OCI-LY7 (cell line): ENCODE measurements around the gene IFNK. TPM values are rescaled to one million over a fixed set of nuclear protein-coding genes. Genes with fewer than 3 reads are reported as not detected.

ENCODE experiments used
- BruUV-seq: library from RNA; stranded (reverse); fragments of 400-500 nt; replicated peaks from 2 replicates; lab custom pipeline; 2021; lab: Mats Ljungman, UMichigan
- CTCF ChIA-PET: fragments of 300-600 bp; sonication (Branson Sonifier 250); formaldehyde crosslinking; loops from one replicate; lab custom pipeline; 2022; ENCODE audit warnings: antibody characterized with exemption; ENCODE audit not compliant: unreplicated experiment; lab: Charles Lee
- POLR2A ChIA-PET: fragments of 300-600 bp; sonication (Branson Sonifier 250); formaldehyde crosslinking; loops from one replicate; lab custom pipeline; 2022; ENCODE audit warnings: antibody characterized with exemption; lab: Charles Lee
- DNase-seq: peaks from one replicate; pipeline ENCODE4 v3.0.0-alpha.2; 2015; ENCODE audit warnings: low spot score
- H2AFZ ChIP-seq: fragments of 200-600 bp; sonication (generic), shearing (Covaris generic); 2 replicates; pipeline ENCODE4 v1.6.1; 2014; ENCODE audit warnings: mild to moderate bottlenecking, antibody characterized with exemption, low read length, moderate library complexity
- H3K27ac ChIP-seq: fragments of 200-600 bp; sonication (generic); 2 replicates; pipeline ENCODE4 v1.5.1; 2014; ENCODE audit warnings: mixed run types, low read depth, mild to moderate bottlenecking, moderate library complexity, low read length, inconsistent platforms; ENCODE audit not compliant: poor library complexity, severe bottlenecking
- H3K36me3 ChIP-seq: fragments of 200-600 bp; sonication (generic); 2 replicates; pipeline ENCODE4 v1.6.1; 2014; ENCODE audit warnings: mild to moderate bottlenecking, antibody characterized with exemption, low read length, moderate library complexity, mixed read lengths; ENCODE audit not compliant: insufficient read depth
- H3K4me1 ChIP-seq: fragments of 200-600 bp; sonication (generic); 2 replicates; pipeline ENCODE4 v1.5.1; 2014; ENCODE audit warnings: mild to moderate bottlenecking, low read length; ENCODE audit not compliant: insufficient read depth, poor library complexity, severe bottlenecking
- H3K4me2 ChIP-seq: fragments of 200-600 bp; sonication (generic); 2 replicates; pipeline ENCODE4 v1.6.1; 2014; ENCODE audit warnings: mild to moderate bottlenecking, low read length
- H3K4me3 ChIP-seq: fragments of 200-600 bp; sonication (generic); 2 replicates; pipeline ENCODE4 v1.5.1; 2014; ENCODE audit warnings: mild to moderate bottlenecking, low read depth, low read length; ENCODE audit not compliant: poor library complexity, severe bottlenecking
- H3K79me2 ChIP-seq: fragments of 200-600 bp; sonication (generic); 2 replicates; pipeline ENCODE4 v1.6.1; 2016; ENCODE audit warnings: low read depth, mild to moderate bottlenecking, low read length, moderate library complexity, mixed read lengths; ENCODE audit not compliant: insufficient read depth
- H3K9me2 ChIP-seq: fragments of 200-600 bp; sonication (generic); 2 replicates; pipeline ENCODE4 v1.6.1; 2016; ENCODE audit warnings: mild to moderate bottlenecking, low read length, mixed read lengths; ENCODE audit not compliant: insufficient read depth
- H3K9me3 ChIP-seq: fragments of 200-600 bp; sonication (generic); 2 replicates; pipeline ENCODE4 v1.6.1; 2014; ENCODE audit warnings: mild to moderate bottlenecking, mixed run types, low read length, mixed read lengths
- H4K20me1 ChIP-seq: fragments of 200-600 bp; sonication (generic); 2 replicates; pipeline ENCODE4 v1.6.1; 2014; ENCODE audit warnings: mild to moderate bottlenecking, antibody characterized with exemption, low read length, moderate library complexity, mixed read lengths; ENCODE audit not compliant: insufficient read depth
- EZH2phosphoT487 ChIP-seq: fragments of 200-600 bp; sonication (generic); IDR thresholded peaks from 2 replicates; pipeline ENCODE4 v1.6.1; 2018; ENCODE audit warnings: low read depth, borderline replicate concordance, mild to moderate bottlenecking, mixed run types, antibody characterized with exemption, low read length, moderate library complexity, mixed read lengths
- intact Hi-C: fragments of 100-400 bp; cut with micrococcal nuclease; formaldehyde crosslinking; loops from one replicate; pipeline ENCODE4 v1.10.0; 2022; ENCODE audit not compliant: unreplicated experiment
- total RNA-seq, 2 experiments: library from RNA; depleted of rRNA in 1 of 2; stranded (reverse); fragments of >200 nt in 1 of 2; shearing (Covaris generic) in 1 of 2; gene quantifications; 2 replicates each; pipeline ENCODE4 v1.2.3, GENCODE V29; 2014 to 2022
- TF ChIP-seq, protein P1 (sequence below): fragments of 200-600 bp; sonication (generic); conservative IDR thresholded peaks from 2 replicates; pipeline ENCODE4 v1.5.1; 2014; ENCODE audit warnings: mild to moderate bottlenecking, antibody characterized with exemption, low read length, moderate library complexity, mixed read lengths

The IFNK gene
- total RNA-seq, 2 experiments from 2014 or later: not detected

DNA sequence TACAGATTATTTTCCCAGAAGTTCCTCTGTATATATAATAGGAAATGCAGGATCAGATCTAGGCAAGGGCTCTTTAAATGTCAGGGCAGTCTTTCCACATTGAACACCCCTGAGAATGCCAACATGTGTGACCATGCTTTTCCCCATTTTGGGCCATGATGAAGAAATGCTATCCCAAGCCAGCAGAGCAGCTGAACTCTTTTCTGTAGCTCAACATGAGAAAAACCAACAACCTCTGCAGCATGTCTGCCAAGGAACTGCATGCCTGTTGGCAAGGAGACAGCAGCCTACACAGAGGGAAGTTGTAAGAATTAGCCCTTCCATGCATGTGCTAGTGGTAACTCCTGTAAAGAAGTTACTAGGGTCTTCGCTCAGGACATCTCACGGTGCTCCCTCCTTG lies 9.5 kb upstream of the IFNK start:
- H3K4me2 ChIP-seq: no peak overlapping the region
- H4K20me1 ChIP-seq: no peaks in the 10 kb centered on the region
- TF ChIP-seq, protein P1, sequence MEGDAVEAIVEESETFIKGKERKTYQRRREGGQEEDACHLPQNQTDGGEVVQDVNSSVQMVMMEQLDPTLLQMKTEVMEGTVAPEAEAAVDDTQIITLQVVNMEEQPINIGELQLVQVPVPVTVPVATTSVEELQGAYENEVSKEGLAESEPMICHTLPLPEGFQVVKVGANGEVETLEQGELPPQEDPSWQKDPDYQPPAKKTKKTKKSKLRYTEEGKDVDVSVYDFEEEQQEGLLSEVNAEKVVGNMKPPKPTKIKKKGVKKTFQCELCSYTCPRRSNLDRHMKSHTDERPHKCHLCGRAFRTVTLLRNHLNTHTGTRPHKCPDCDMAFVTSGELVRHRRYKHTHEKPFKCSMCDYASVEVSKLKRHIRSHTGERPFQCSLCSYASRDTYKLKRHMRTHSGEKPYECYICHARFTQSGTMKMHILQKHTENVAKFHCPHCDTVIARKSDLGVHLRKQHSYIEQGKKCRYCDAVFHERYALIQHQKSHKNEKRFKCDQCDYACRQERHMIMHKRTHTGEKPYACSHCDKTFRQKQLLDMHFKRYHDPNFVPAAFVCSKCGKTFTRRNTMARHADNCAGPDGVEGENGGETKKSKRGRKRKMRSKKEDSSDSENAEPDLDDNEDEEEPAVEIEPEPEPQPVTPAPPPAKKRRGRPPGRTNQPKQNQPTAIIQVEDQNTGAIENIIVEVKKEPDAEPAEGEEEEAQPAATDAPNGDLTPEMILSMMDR: no peak
- H3K9me2 ChIP-seq: no peaks in the 10 kb centered on the region
- POLR2A ChIA-PET: interaction anchor here (0.9 kb wide), 1 partner anchor 151 kb away, joined by 7 read pairs; no protein-coding TSS in a partner anchor
- BruUV-seq: no TSS peak
- no peak for DNase-seq
- no peaks in the 10 kb centered on the region for H3K9me3 ChIP-seq
- no peaks in the 10 kb centered on the region for H3K79me2 ChIP-seq
- no peaks in the 10 kb centered on the region for H3K36me3 ChIP-seq
- intact Hi-C loops: no loop called here
- H3K4me3 ChIP-seq: no peak overlapping the region
- no peaks in the 10 kb centered on the region for H3K4me1 ChIP-seq
- no peak overlapping the region for H3K27ac ChIP-seq
- H2AFZ ChIP-seq: no peak overlapping the region
- CTCF ChIA-PET: no interaction called here

DNA sequence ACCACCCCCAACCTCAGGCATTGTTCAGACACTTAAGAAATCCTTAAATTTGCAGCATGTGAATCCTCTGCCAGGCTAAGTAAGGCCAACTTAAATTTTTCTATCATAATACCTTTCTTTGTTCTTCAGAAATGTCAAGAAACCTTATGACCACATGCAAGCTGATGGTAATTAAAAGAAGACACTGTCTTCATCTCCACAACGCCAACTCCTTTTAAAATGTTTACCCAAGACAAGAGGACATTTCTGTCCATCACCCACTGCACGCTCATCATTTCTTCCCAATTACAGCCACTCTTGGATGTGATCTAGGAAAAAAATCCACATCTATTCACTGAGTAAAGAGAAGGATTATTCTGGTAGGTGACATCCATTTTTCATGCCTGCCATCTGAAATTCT lies 6.1 kb upstream of the IFNK start:
- CTCF ChIA-PET: no interaction called here
- BruUV-seq: no TSS peak

DNA sequence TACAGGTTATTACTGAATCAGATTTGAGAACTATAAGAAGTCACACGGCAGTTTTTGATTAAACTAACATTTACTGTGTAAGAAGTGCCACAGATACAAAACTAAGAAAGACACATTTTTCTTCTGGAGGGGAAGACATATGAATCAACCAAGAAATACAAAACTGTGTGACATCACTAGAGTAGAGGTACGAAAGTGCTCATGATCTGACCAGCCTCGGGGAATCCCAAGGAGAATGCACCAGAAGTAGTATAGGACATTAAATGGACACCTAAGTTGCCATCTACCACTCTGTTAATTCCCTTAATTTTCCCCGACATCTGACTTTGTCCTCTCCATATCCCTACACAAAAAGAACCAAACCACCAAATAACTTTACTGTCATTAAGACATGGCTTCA lies 5.3 kb upstream of the IFNK start:
- TF ChIP-seq, protein P1: no peak
- TF ChIP-seq EZH2phosphoT487: no peak
- DNase-seq: no peak
- Histone ChIP-seq H3K27ac (no peak overlapping the region), H2AFZ (no peak overlapping the region), H3K4me3 (no peak overlapping the region), H3K4me2 (no peak overlapping the region), H3K4me1 (no peaks in the 10 kb centered on the region), H3K9me2 (no peaks in the 10 kb centered on the region), H3K9me3 (no peaks in the 10 kb centered on the region), H4K20me1 (no peaks in the 10 kb centered on the region), H3K36me3 (no peaks in the 10 kb centered on the region), H3K79me2 (no peaks in the 10 kb centered on the region)
- no TSS peak for BruUV-seq
- intact Hi-C loops: no loop called here
- CTCF ChIA-PET: no interaction called here
- POLR2A ChIA-PET: interaction anchor here (0.5 kb wide), 1 partner anchor 199 kb away, joined by 4 read pairs; no protein-coding TSS in a partner anchor

More for the DNA sequence above, 6.1 kb upstream of the IFNK start:
- POLR2A ChIA-PET: no interaction called here
- no peak for DNase-seq
- intact Hi-C loops: no loop called here
- Histone ChIP-seq H3K4me1 (no peaks in the 10 kb centered on the region), H3K36me3 (no peaks in the 10 kb centered on the region), H3K9me2 (no peaks in the 10 kb centered on the region), H4K20me1 (no peaks in the 10 kb centered on the region), H2AFZ (no peak overlapping the region), H3K9me3 (no peaks in the 10 kb centered on the region), H3K27ac (no peak overlapping the region), H3K4me3 (no peak overlapping the region), H3K4me2 (no peak overlapping the region), H3K79me2 (no peaks in the 10 kb centered on the region)
- TF ChIP-seq, protein P1: no peak
- no peak for TF ChIP-seq EZH2phosphoT487
